Ammon's horn (tissue), 1 donor: Measurements from ENCODE around the gene WNT7B.

ENCODE experiments used
- DNase-seq: peaks from one replicate; pipeline ENCODE4 v3.0.0-alpha.2; 2016; ENCODE audit warnings: low spot score

The WNT7B gene

GRCh38 chr22:45953178-45953577 lies 23.8 kb downstream of the WNT7B start:
- no peak for DNase-seq

GRCh38 chr22:45952553-45952952 lies 24.4 kb downstream of the WNT7B start:
- DNase-seq = no peak

- no peak for DNase-seq
These were observed 24.8 kb downstream of the WNT7B start for GRCh38 chr22:45952151-45952550.

GRCh38 chr22:45949891-45950290 lies 27.1 kb downstream of the WNT7B start:
- no peak for DNase-seq

DNA sequence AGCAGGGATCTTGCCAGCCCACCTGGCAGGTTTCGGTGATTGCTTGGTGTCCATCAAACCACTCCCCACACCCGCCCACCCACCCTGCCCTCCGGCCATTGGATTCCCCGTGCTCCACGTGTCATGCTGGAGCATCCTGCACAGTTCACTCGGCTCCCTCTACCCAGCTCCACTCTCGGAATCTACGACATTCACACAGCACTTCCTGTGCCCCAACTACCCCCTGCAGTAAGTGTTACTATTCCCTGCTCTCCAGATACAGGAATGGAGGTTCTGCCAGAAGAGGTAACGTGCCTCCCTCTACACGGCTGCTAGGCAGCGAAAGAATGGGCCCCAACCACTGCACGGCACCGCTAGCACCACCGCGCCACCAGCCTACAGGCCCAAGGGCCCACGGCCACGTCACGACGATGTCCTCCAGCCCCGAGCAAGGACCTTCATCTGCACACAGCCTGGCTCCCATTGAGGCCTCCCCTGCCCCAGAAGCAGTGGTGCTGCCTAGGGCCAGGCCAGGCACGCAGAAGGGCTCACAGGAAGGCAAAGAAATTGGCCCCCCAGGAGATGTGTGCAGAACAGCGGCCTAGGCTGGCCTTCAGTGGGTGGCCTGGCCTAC lies 27.6 kb downstream of the WNT7B start:
- no peak for DNase-seq

GRCh38 chr22:45948081-45948648 lies 28.8 kb downstream of the WNT7B start:
- DNase-seq = no peak

DNA sequence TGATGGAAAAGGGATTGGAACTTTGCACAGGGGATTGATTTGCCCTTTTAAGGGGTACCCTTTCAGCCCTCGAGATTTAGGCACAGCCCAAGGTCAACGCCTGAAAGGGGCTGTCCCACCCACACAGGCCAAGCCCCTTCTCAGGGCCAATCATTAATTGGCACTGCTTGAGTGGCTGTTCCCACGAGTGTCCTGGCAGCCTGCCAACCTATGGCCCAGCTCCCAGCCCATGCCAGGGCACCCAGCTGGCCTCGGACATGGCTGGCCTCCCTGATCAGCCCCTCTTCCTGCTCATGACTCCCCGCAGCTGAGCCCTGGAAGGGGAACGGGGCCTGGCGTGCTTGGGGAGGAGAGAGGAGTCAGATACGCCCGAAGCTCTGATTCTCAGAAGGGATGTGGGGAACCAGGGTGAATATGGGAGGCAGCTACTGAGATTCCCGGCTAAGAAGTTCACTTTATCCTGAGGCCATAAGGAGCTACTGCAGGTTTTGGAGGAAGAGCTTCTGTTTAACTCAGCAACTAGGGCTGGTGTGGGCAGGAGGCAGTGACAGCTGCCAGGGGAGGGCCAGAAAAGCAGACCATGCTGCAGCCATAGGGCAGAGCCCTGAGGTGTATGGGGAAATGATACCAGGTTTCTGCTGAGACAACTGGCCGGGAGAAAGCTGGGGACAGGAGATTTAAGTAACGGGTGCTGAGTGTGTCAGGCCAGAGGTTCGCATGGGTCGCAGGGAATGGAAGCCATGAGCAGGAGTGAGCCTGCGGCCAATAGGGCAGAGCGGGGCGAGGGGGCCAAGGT lies 30.0 kb downstream of the WNT7B start:
- DNase-seq = peak; percentile 69

- DNase-seq = no peak
These were observed 31.3 kb downstream of the WNT7B start for GRCh38 chr22:45945621-45946106.

GRCh38 chr22:45942787-45943493 lies 34.0 kb downstream of the WNT7B start:
- no peak for DNase-seq

GRCh38 chr22:45942344-45942743 lies 34.6 kb downstream of the WNT7B start:
- no peak for DNase-seq

- DNase-seq = no peak
These were observed 38.0 kb downstream of the WNT7B start for GRCh38 chr22:45938913-45939312.

DNA sequence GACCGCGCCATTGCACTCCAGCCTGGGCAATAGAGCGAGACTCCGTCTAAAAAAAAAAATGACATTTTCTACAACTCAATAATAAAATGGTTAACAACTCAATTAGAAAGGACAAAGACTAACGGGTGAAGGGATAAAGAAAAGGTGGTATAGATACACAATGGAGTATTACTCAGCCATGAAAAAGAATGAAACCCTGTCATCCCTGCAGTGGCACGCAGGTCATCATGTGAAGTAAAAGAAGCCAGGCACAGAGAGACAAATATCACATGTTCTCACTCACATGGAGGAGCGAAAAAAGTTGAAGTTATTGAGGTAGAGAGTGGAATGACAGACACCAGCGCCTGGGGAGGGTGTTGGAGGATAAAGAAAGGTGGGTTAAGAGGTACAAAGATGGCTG lies 39.0 kb downstream of the WNT7B start:
- DNase-seq = no peak

DNA sequence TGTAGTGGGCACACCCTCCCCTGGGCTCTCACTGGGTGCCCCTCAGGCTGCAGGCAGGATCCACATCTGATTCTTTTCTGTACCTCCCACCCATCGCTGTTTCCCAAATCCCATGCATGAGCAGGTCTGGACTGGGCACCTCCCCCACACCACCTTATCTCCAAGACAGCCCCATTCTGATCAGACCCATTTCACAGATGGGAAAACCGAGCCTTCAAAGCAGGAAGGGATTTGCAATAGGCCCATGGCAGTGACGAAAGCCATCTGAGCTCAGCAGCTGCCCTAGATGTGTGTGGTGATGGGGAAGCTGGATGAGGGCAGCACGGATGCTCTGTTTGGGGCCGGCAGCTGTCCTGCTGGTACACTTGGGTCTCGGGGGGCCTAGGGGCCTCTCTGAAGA lies 41.4 kb downstream of the WNT7B start:
- DNase-seq = no peak

- peak; percentile 32 for DNase-seq
These were observed 42.2 kb downstream of the WNT7B start for GRCh38 chr22:45934659-45935341.

- DNase-seq = no peak
These were observed 42.8 kb downstream of the WNT7B start for GRCh38 chr22:45934168-45934564.

DNA sequence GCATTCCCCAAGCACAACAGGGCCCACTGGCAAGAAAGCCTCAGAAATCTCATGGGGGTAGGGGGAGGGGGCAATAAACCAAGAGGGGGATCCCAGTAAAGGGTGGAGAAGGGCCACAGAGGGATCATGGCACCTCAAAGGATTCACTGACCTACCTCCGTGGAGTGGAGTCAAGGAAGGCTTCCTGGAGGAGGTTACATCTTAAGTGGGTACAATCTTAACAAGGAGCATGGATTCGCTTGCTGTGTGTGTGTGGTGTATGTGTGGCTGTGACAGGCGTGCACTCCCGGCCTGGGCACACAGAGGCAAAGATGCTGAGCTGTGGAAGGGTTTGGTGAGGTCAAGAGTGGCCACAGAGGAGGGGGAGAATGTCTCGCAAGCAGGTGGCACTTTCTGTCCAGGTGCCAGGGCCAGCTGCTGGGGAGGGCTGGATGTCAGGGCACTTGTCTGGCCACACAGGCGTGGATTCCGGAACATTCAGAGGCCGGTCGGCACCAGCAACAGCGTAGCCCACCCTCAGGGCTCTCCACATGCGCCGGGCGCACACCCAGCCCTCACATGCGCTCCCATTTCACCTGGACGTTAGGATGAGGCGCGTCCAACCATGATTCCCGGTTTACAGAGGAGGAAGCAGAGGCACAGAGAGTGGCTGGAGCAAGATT lies 43.3 kb downstream of the WNT7B start:
- no peak for DNase-seq

- no peak for DNase-seq
These were observed 44.9 kb downstream of the WNT7B start for GRCh38 chr22:45932071-45932470.

DNA sequence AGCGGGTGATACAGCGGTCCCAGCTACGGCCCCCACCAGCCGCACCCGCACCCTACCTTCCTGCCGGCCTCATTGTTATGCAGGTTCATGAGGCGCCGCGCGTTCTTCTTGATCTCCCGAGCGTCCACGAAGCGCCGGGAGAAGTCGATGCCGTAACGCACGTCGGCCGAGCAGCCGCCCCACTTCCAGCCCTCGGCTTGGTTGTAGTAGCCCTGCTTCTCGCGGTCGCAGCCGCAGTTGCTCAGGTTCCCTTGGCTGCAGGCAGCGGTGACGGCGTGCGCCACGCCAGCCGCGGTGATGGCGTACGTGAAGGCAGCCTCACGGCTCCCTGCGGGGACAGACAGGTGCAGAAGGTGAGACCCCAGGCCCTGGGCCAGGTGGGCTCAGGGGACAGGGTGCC lies 45.9 kb downstream of the WNT7B start:
- no peak for DNase-seq

DNA sequence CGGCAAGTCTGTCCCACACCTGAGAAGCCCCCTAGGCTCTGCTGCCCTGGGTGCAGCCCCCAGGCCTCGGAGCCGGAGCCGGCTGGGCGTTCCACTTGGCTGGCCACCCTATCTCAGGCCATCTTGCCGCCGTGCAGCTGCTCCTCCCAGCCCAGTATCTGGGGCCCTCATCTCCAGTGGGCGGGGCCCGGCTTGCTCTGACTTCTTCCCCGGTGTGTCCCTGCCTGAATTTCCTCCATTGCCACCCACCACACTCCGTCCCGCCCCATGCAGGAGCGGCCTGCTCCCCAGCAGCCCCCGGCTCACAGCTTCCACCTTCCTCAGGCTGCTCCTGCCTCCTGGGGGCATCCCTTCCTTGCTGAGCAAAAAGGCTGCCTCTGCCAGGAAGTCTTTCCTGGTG lies 46.6 kb downstream of the WNT7B start:
- DNase-seq = no peak

DNA sequence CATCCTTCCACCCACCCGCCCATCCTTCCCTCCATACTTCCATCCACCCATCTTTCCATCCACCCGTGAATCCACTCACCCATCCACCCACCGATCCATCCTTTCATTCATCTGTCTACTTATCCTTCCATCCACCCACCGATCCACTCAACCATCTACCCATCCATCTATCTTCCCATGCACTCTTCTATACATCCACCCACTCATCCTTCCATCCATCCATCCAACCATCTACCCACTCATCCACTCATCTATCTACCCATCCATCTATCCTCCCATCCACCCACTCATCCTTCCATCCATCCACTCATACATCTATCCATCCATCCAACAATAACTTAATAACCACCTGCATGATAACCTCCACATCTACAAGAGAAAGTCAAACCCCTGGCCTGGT lies 47.3 kb downstream of the WNT7B start:
- DNase-seq = no peak

GRCh38 chr22:45928726-45929368 lies 48.1 kb downstream of the WNT7B start:
- no peak for DNase-seq
